Endometrial microvascular endothelial cells (primary cell): ENCODE results near the gene PTGES. TPM values are rescaled to one million over a fixed set of nuclear protein-coding genes. Genes with fewer than 3 reads are reported as not detected.

Source experiments
- in situ Hi-C: cut with HindIII; loops from 2 replicates; pipeline ENCODE4 v1.10.0; 2017; ENCODE audit warnings: low sequenced_read_pairs, low pct_unique_long_range_greater_than_20kb; ENCODE audit errors: inconsistent ontology term
- total RNA-seq: library from RNA; depleted of rRNA; stranded (reverse); fragments of >200 nt; gene quantifications from one replicate; pipeline ENCODE4 v1.2.3, GENCODE V29; 2015; ENCODE audit errors: inconsistent ontology term

The PTGES gene
- total RNA-seq, 1 donor from 2014 or later, result not detected

- in situ Hi-C loops, result no loop called here
These were observed 27.0 kb downstream of the PTGES start for GRCh38 chr9:129725795-129726251.

DNA sequence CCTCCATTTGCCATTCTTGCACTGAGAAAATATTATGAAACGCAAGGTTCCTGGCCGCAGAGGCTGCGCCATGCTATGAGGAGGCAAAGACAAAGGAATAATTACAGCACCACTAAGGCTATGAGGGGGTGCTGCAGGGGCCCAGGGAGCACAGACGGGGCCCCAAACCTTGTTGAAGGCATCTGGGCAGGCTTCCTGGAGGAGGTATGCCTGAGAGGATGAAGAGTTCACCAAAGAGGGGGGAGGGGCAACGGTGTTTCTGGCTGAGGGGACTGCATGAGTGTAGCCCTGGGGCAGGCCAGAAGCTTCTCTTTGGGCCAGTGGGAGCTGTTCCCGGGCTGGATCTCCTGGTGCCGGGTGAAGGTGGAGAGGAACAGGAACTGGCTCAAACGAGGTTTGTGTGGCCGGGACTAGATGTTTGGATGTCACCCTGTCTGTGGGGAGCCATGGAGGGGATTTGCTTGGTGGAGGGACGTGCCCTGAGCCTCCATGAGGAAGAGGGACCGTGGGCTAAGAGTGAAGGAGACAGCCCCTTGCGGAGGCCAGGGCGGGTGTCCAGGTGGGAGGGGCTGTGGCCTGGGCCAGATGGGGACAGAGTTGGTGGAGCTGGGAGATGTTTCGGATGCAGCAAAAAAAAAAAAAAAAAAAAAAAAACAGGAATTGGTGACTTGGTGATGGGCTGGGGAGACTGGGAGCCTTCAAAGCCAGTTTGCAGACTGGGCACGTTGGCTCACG lies 28.2 kb downstream of the PTGES start:
- in situ Hi-C loops, result no loop called here

- in situ Hi-C loops, result no loop called here
These were observed 29.9 kb downstream of the PTGES start for GRCh38 chr9:129722913-129723312.

DNA sequence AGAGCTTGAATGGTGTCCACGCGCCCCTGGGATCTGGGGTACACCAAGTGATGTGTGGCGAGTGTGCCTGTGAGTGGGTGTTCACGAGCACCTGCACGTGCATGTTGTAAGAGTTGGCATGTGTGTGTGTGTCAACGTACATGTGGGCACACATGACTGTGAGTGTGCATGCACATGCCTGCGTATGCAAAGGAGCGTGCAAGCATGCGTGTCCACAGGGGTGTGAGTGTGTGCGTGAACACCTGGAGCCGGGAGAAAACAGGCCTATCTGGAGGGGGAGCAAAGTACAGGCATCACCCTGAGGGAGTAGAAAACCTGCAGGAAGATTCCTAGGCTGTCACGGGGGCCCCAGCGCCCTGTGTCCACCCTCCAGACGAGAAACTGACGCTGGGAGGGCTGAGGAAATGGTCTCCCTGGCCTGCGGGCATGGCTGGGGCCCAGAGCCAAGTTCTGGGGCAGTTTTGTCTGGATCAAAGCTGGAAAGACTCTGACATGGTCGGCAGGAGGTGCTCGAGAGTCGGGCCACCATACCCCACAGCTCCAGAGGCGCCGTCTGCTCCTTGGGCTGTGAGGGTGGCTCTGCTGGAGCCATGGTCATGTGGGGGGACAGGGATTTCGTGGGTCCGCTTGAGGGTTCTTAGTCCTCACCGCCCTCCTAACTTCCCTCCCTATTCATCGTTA lies 31.8 kb downstream of the PTGES start:
- in situ Hi-C loops, result no loop called here

DNA sequence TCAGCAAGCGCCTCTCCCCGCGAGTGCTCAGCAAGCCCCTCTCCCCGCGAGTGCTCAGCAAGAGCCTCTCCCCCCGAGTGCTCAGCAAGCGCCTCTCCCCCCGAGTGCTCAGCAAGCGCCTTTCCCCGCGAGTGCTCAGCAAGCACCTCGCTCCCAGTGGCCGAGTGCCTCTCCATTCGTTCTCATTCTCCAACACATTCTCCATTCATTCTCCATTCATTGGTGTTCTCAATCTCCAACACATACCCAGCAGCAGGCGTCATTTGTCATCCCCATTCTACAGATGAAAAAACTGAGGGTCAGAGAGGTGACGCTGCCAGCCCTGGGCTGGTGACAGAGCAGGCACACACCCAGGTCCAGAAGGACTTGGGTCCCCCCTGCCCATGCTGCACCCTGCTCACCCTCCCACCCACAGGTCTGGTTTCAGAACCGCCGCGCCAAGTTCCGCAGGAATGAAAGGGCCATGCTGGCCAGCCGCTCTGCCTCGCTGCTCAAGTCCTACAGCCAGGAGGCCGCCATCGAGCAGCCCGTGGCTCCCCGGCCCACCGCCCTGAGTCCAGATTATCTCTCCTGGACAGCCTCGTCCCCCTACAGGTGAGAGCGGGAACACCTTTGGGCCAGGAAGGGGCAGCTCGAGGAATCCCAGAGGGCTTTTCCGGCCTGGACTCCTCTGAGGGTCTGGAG lies 32.5 kb downstream of the PTGES start:
- in situ Hi-C loops, result no loop called here

- in situ Hi-C loops, result no loop called here
These were observed 33.7 kb downstream of the PTGES start for GRCh38 chr9:129719135-129719534.

GRCh38 chr9:129718647-129719046 lies 34.2 kb downstream of the PTGES start:
- in situ Hi-C loops, result no loop called here

DNA sequence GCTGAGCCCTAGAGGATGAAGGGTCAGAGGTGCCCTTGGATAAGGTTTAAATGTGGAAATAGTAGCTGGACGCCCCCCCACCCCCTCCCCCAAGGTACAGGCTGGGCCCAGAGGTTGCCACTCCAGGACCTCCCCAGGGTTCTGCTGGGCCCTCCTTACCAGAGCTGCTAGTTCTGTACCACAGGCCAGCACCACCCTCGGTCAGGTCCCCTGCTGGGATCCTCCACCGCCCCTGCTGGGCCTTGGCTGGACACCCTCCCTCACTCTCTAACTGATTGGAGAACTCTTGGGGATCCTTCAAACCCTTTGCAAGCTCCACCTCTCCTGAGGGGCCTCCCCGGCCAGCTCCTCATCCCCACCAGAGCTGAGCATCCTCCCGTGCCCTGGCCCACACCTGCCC lies 34.9 kb downstream of the PTGES start:
- in situ Hi-C loops, result no loop called here

GRCh38 chr9:129716091-129716490 lies 36.8 kb downstream of the PTGES start:
- in situ Hi-C loops, result no loop called here

DNA sequence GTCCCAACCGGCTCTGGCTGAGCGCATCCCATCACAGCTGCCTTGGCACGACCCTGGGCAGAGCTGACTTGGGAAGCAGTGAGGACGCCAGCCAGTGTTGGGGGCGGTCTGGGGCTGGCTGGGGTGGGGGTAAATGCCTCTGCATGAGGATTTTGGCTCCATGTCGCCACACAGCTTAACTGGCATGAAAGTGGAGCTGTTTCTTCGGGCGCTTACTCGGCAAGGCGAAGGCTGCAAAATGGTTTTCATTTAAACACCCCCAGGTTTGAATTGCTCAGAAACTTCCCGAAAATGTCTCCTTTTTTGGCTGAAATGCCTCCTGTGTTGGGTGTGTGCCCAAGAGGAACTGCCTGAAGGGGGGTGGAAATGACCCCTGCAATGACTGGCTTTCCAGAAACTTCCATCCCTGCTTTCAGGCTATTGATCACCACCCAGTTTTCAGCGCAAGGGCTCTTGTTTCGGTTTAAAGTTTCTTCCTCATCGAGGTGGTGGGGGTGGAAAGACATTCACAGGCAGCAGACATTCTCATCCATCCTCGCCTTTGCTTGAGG lies 38.3 kb downstream of the PTGES start:
- in situ Hi-C loops, result no loop called here

DNA sequence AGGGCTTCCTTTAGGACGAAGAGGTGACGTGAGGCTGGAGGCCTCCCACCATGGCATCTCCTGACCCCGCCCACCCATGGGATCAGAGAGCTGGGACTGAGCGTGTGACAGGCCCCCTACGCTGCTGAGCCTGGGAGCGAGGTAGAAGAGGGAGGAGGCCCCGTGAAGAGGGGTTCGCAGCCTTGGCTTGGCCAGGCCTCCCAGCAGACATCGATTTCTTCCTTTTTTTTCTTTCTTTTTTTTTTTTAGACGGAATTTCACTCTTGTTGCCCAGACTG lies 39.5 kb downstream of the PTGES start:
- in situ Hi-C loops, result no loop called here

DNA sequence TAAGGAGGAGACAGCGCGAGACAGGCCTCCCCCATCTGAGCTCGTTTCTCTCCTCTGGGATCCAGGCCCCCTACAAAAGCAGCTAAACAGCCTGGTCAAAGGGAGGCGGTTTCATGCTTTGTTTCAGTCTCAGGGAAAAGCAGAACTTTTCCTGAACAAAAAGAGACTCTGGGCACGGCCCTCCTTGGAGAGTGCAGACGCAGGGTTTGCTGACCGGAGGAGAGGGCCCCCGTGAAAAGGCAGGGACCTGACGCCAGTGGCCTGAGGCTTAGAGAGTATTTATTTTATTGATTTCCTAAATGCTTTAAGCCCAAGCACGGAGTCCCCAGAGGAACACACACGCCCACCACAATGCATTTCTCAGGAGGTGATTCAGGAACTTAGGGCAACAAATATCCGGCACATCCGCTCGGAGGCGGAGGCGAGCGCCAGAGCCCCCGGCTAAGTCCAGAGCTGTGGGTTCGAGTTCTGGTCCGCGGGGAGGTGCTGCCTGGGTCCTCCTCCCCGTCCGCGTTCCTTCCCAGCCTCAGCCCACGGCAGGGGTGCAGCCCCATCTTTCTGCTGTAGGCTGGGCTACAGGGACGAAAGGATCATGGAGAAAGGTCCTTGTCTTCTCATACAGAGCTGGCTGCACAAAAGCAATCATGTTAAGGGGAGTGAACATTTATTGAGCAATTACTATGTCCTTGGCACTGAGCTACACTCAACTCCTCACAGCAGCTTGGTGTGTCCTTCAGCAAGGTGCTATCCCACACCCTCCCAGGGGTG lies 40.0 kb downstream of the PTGES start:
- in situ Hi-C loops, result no loop called here

GRCh38 chr9:129710169-129710453 lies 42.7 kb downstream of the PTGES start:
- in situ Hi-C loops, result no loop called here

GRCh38 chr9:129709438-129710168 lies 43.2 kb downstream of the PTGES start:
- in situ Hi-C loops, result no loop called here

- in situ Hi-C loops, result no loop called here
These were observed 44.0 kb downstream of the PTGES start for GRCh38 chr9:129708793-129709192.

DNA sequence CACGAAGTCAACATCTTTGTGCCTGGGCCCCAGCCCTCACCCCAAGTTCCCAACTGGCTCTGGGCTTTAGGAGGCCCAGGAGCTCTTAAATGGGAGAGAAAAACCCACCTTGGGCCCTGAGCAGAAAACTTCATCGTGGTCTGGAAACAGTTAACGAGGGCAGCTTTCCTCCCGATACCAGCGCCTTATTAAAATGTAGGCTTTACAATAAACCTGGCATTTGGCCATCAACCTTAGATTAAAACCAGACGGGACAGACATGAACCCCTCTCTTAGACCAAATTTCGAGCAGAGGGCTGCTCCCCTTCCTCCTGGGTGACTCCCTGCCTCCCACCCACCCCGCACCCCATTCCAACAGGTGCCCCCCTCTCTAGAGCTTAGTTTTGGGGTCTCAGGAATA lies 48.0 kb downstream of the PTGES start:
- in situ Hi-C loops, result no loop called here

- in situ Hi-C loops, result no loop called here
These were observed 49.0 kb downstream of the PTGES start for GRCh38 chr9:129703667-129704355.
